OCI-LY3 (cell line): ENCODE data around the gene PCDHB12.
"Not testable (repeated sequence)": the region's sequence is repeated elsewhere in the genome, so short reads cannot be mapped to it uniquely, and the experiment has no call there.

ENCODE experiments used
- H2AFZ ChIP-seq: fragments of 200-600, 300-600 bp; shearing (Covaris generic); 2 replicates; pipeline ENCODE4 v1.6.0; 2014; ENCODE audit warnings: antibody characterized with exemption, low read depth, low read length
- H3K27ac ChIP-seq: fragments of 200-600, 300-600 bp; sonication (generic); 2 replicates; pipeline ENCODE4 v1.5.1; 2014; ENCODE audit warnings: mild to moderate bottlenecking, low read length, moderate library complexity, mixed read lengths
- H3K27me3 ChIP-seq: fragments of 200-600, 300-600 bp; sonication (generic); 2 replicates; pipeline ENCODE4 v1.6.1; 2014; ENCODE audit warnings: low read depth, low read length, mixed read lengths
- H3K36me3 ChIP-seq: fragments of 200-600, 300-600 bp; sonication (generic); replicated peaks from 2 replicates; pipeline ENCODE3; 2014; ENCODE audit warnings: low read depth, low read length, mixed read lengths
- H3K4me1 ChIP-seq: fragments of 300-600, 200-600 bp; sonication (generic); 2 replicates; pipeline ENCODE4 v1.6.1; 2014; ENCODE audit warnings: low read length, mixed read lengths
- H3K4me2 ChIP-seq: fragments of 200-600, 300-600 bp; sonication (generic); 2 replicates; pipeline ENCODE4 v1.6.1; 2014; ENCODE audit warnings: low read length, mixed read lengths
- H3K4me3 ChIP-seq: fragments of 300-600, 200-600 bp; sonication (generic); 2 replicates; pipeline ENCODE4 v1.5.1; 2014; ENCODE audit warnings: antibody characterized with exemption, mild to moderate bottlenecking, low read length, moderate library complexity
- H3K79me2 ChIP-seq: fragments of 300-600, 200-600 bp; shearing (Covaris generic); 2 replicates; pipeline ENCODE4 v1.6.1; 2014; ENCODE audit warnings: mild to moderate bottlenecking, low read length, mixed read lengths
- H3K9ac ChIP-seq: fragments of 300-600, 200-600 bp; shearing (Covaris generic); 2 replicates; pipeline ENCODE4 v1.6.0; 2014; ENCODE audit warnings: mild to moderate bottlenecking, low read length, moderate library complexity
- H3K9me3 ChIP-seq: fragments of 200-600, 300-600 bp; shearing (Covaris generic); 2 replicates; pipeline ENCODE4 v1.6.1; 2014; ENCODE audit warnings: low read length, mixed read lengths; ENCODE audit not compliant: insufficient read depth
- H4K20me1 ChIP-seq: fragments of 200-600, 300-600 bp; sonication (generic); 2 replicates; pipeline ENCODE4 v1.6.1; 2016; ENCODE audit warnings: low read length, mixed read lengths; ENCODE audit not compliant: insufficient read depth
- EZH2phosphoT487 ChIP-seq: fragments of 200-600 bp; shearing (Covaris generic); IDR thresholded peaks from 2 replicates; pipeline ENCODE4 v1.6.1; 2018; ENCODE audit warnings: antibody characterized with exemption, mixed run types, low read depth
- TF ChIP-seq, protein P1 (sequence below): fragments of 200-600, 300-600 bp; sonication (generic); IDR thresholded peaks from 2 replicates; pipeline ENCODE4 v1.5.1; 2014; ENCODE audit warnings: antibody characterized with exemption, low read length, low read depth

The PCDHB12 gene

DNA sequence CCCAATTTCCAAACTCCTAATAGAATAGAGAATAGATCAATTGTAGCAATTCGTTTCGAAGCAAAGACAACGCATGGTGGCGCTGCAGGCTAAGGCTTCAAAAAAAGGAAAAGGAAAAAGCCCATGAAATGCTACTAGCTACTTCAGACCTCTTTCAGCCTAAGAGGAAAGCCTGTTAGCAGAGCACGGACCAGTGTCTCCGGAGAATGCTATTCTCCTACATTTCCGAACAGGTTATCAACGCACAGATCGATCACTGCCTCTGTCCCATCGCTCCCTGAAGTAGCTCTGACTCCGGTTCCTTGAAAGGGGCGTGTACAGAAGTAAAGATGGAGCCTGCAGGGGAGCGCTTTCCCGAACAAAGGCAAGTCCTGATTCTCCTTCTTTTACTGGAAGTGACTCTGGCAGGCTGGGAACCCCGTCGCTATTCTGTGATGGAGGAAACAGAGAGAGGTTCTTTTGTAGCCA, 36.8 kb downstream of the PCDHB12 start, which contains the start of gene PCDHB15:
PCDHB15 (plus strand) TSS at position 146 of the 468 bp plus-strand sequence; CDS start at position 330, 184 bp downstream.
- no peak within 1 kb of the TSS for H3K9ac ChIP-seq
- no peak within 1 kb of the TSS for H3K4me2 ChIP-seq
- H3K4me3 ChIP-seq, result no peak within 1 kb of the TSS

DNA sequence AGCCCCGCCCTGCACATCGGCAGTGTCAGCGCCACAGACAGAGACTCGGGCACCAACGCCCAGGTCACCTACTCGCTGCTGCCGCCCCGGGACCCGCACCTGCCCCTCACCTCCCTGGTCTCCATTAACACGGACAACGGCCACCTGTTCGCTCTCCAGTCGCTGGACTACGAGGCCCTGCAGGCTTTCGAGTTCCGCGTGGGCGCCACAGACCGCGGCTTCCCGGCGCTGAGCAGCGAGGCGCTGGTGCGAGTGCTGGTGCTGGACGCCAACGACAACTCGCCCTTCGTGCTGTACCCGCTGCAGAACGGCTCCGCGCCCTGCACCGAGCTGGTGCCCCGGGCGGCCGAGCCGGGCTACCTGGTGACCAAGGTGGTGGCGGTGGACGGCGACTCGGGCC, 38.5 kb downstream of the PCDHB12 start:
- H3K9me3 ChIP-seq, H3K27ac ChIP-seq, H3K4me1 ChIP-seq, H3K36me3 ChIP-seq, H3K27me3 ChIP-seq, H3K4me3 ChIP-seq, H3K4me2 ChIP-seq, H3K79me2 ChIP-seq, H3K9ac ChIP-seq, H2AFZ ChIP-seq, H4K20me1 ChIP-seq: not testable (repeated sequence)

More for the DNA sequence above, 36.8 kb downstream of the PCDHB12 start, which contains the start of gene PCDHB15:
- TF ChIP-seq, protein P1, sequence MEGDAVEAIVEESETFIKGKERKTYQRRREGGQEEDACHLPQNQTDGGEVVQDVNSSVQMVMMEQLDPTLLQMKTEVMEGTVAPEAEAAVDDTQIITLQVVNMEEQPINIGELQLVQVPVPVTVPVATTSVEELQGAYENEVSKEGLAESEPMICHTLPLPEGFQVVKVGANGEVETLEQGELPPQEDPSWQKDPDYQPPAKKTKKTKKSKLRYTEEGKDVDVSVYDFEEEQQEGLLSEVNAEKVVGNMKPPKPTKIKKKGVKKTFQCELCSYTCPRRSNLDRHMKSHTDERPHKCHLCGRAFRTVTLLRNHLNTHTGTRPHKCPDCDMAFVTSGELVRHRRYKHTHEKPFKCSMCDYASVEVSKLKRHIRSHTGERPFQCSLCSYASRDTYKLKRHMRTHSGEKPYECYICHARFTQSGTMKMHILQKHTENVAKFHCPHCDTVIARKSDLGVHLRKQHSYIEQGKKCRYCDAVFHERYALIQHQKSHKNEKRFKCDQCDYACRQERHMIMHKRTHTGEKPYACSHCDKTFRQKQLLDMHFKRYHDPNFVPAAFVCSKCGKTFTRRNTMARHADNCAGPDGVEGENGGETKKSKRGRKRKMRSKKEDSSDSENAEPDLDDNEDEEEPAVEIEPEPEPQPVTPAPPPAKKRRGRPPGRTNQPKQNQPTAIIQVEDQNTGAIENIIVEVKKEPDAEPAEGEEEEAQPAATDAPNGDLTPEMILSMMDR, result no peak
- no peak for TF ChIP-seq EZH2phosphoT487
- no peaks in the 10 kb centered on the region for H3K79me2 ChIP-seq
- no peak within 1 kb of the TSS for H3K27ac ChIP-seq
- no peak within 1 kb of the TSS for H2AFZ ChIP-seq
- H4K20me1 ChIP-seq, result no peaks in the 10 kb centered on the region
- no peaks in the 10 kb centered on the region for H3K4me1 ChIP-seq
- H3K27me3 ChIP-seq, result no peaks in the 10 kb centered on the region
- no peaks in the 10 kb centered on the region for H3K36me3 ChIP-seq
- H3K9me3 ChIP-seq, result no peaks in the 10 kb centered on the region

DNA sequence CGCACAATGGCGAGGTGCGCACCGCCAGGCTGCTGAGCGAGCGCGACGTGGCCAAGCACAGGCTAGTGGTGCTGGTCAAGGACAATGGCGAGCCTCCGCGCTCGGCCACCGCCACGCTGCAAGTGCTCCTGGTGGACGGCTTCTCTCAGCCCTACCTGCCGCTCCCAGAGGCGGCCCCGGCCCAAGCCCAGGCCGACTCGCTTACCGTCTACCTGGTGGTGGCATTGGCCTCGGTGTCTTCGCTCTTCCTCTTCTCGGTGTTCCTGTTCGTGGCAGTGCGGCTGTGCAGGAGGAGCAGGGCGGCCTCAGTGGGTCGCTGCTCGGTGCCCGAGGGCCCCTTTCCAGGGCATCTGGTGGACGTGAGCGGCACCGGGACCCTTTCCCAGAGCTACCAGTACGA, 38.9 kb downstream of the PCDHB12 start:
- not testable (repeated sequence) for H3K27me3 ChIP-seq, H2AFZ ChIP-seq, H3K4me1 ChIP-seq, H3K36me3 ChIP-seq, H3K9me3 ChIP-seq, H3K4me2 ChIP-seq, H3K79me2 ChIP-seq, H3K9ac ChIP-seq, H3K4me3 ChIP-seq, H3K27ac ChIP-seq, H4K20me1 ChIP-seq

DNA sequence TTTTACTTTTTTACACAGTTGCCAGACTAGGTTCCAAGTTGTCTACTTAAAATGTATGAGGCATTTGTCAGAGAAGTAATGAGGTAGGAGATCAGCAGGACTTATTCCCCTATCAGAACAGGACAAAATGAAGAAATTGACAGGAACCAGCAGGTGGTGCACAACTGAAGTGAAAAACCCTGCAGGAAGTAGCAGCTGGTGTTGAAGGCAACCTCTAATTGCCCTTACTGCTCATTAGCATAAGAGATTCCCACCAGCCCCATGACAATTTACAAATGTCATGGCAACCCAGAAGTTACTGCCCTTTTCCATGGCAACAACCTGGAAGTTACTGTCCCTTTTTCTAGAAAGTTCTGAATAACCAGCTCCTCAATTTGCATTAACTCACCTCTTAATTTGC, 42.1 kb downstream of the PCDHB12 start:
- H3K4me2 ChIP-seq, result no peak overlapping the region
- no peaks in the 10 kb centered on the region for H3K36me3 ChIP-seq
- H4K20me1 ChIP-seq, result no peaks in the 10 kb centered on the region
- TF ChIP-seq EZH2phosphoT487, result no peak
- TF ChIP-seq, protein P1, result no peak
- no peaks in the 10 kb centered on the region for H3K79me2 ChIP-seq
- no peak overlapping the region for H3K9ac ChIP-seq
- no peak overlapping the region for H3K27ac ChIP-seq
- H3K9me3 ChIP-seq, result no peaks in the 10 kb centered on the region
- H2AFZ ChIP-seq, result no peak overlapping the region
- no peak overlapping the region for H3K4me3 ChIP-seq
- no peaks in the 10 kb centered on the region for H3K4me1 ChIP-seq
- H3K27me3 ChIP-seq, result no peaks in the 10 kb centered on the region

DNA sequence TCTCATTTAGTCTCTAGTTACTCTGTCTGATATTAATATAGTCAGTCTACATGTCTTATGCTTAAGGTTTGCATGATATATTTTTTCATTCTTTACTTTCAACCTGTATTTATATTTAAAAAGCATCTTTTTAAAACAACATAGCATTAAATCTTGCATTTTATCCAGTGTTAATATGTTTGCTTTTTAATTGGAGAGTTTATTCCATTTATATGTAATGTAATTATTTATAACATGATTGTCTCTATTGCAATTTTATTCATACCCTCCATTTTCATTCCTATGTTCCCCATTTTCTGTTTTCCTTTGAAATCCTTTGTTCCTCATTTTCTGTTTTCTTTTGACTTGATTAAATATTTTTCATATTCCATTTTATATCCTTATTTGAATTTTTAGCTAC, 49.9 kb downstream of the PCDHB12 start:
- no peaks in the 10 kb centered on the region for H3K36me3 ChIP-seq

More for the DNA sequence above, 49.9 kb downstream of the PCDHB12 start:
- Histone ChIP-seq H3K9ac (no peak overlapping the region), H3K27ac (no peak overlapping the region), H3K4me1 (no peaks in the 10 kb centered on the region), H3K27me3 (no peaks in the 10 kb centered on the region), H3K4me3 (no peak overlapping the region), H2AFZ (no peak overlapping the region), H4K20me1 (no peaks in the 10 kb centered on the region), H3K79me2 (no peaks in the 10 kb centered on the region), H3K4me2 (no peak overlapping the region), H3K9me3 (0 out of 2 replicates have a peak, but pooled peaks cover 12% of the 10 kb centered on the region)
- no peak for TF ChIP-seq EZH2phosphoT487
- TF ChIP-seq, protein P1, result no peak
